Panc1 (cell line): ENCODE data around the gene LRRC42.

Source experiments
- SIN3A ChIP-seq: IDR thresholded peaks from 2 replicates; pipeline ENCODE4 v1.6.1; 2012; ENCODE audit warnings: low read depth, mild to moderate bottlenecking, low read length, moderate library complexity, borderline replicate concordance; ENCODE audit not compliant: insufficient read depth
- TCF7L2 ChIP-seq: IDR thresholded peaks from 2 replicates; pipeline ENCODE4 v1.6.1; 2011; ENCODE audit warnings: mild to moderate bottlenecking, low read depth, low read length, inconsistent platforms
- TF ChIP-seq, protein P1 (sequence below), 2 experiments: IDR thresholded peaks; 2 replicates each; pipeline ENCODE4 v1.6.1; 2011 to 2012; ENCODE audit warnings: low read depth in 2 of 2, control low read depth in 1 of 2, low read length in 1 of 2, mild to moderate bottlenecking in 1 of 2, moderate library complexity in 1 of 2; ENCODE audit not compliant: insufficient read depth in 1 of 2
- TF ChIP-seq, protein P2 (sequence below): fragments of 450-650 bp; IDR thresholded peaks from 2 replicates; pipeline ENCODE4 v1.5.1; 2017; ENCODE audit warnings: mild to moderate bottlenecking

GRCh38 chr1:53946252-53947171, at the start of gene LRRC42:
- TF ChIP-seq, protein P1, sequence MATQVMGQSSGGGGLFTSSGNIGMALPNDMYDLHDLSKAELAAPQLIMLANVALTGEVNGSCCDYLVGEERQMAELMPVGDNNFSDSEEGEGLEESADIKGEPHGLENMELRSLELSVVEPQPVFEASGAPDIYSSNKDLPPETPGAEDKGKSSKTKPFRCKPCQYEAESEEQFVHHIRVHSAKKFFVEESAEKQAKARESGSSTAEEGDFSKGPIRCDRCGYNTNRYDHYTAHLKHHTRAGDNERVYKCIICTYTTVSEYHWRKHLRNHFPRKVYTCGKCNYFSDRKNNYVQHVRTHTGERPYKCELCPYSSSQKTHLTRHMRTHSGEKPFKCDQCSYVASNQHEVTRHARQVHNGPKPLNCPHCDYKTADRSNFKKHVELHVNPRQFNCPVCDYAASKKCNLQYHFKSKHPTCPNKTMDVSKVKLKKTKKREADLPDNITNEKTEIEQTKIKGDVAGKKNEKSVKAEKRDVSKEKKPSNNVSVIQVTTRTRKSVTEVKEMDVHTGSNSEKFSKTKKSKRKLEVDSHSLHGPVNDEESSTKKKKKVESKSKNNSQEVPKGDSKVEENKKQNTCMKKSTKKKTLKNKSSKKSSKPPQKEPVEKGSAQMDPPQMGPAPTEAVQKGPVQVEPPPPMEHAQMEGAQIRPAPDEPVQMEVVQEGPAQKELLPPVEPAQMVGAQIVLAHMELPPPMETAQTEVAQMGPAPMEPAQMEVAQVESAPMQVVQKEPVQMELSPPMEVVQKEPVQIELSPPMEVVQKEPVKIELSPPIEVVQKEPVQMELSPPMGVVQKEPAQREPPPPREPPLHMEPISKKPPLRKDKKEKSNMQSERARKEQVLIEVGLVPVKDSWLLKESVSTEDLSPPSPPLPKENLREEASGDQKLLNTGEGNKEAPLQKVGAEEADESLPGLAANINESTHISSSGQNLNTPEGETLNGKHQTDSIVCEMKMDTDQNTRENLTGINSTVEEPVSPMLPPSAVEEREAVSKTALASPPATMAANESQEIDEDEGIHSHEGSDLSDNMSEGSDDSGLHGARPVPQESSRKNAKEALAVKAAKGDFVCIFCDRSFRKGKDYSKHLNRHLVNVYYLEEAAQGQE (IDR thresholded peaks at IDR 0.05; ENCODE audit: insufficient read depth in 1 of 2, low read depth in 2 of 2, low read length in 1 of 2), result no peak
- TF ChIP-seq, protein P2, sequence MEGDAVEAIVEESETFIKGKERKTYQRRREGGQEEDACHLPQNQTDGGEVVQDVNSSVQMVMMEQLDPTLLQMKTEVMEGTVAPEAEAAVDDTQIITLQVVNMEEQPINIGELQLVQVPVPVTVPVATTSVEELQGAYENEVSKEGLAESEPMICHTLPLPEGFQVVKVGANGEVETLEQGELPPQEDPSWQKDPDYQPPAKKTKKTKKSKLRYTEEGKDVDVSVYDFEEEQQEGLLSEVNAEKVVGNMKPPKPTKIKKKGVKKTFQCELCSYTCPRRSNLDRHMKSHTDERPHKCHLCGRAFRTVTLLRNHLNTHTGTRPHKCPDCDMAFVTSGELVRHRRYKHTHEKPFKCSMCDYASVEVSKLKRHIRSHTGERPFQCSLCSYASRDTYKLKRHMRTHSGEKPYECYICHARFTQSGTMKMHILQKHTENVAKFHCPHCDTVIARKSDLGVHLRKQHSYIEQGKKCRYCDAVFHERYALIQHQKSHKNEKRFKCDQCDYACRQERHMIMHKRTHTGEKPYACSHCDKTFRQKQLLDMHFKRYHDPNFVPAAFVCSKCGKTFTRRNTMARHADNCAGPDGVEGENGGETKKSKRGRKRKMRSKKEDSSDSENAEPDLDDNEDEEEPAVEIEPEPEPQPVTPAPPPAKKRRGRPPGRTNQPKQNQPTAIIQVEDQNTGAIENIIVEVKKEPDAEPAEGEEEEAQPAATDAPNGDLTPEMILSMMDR, result peak; percentile 66
- TF ChIP-seq TCF7L2 (no peak), SIN3A (no peak)
